H1 (cell line): Measurements from ENCODE around the gene REPS1. TPM values are rescaled to one million over a fixed set of nuclear protein-coding genes. Genes with fewer than 3 reads are reported as not detected.

Experiments used
- CHD1 ChIP-seq: IDR thresholded peaks from 2 replicates; pipeline ENCODE4 v1.6.1; 2012; ENCODE audit warnings: low read depth, low read length, improper control_type of control experiment
- JUN ChIP-seq: IDR thresholded peaks from 2 replicates; pipeline ENCODE4 v1.6.1; 2011; ENCODE audit warnings: low read depth, mild to moderate bottlenecking, improper control_type of control experiment, low read length
- MAFK ChIP-seq: IDR thresholded peaks from 2 replicates; pipeline ENCODE4 v1.6.1; 2012; ENCODE audit warnings: low read depth, mild to moderate bottlenecking, improper control_type of control experiment, low read length
- POLR2A ChIP-seq, 2 experiments: IDR thresholded peaks; 1 replicate in 1 of 2; 2 replicates in 1 of 2; pipeline ENCODE4 v1.6.1; 2011; ENCODE audit warnings: low read depth in 2 of 2, low read length in 2 of 2, mild to moderate bottlenecking in 2 of 2; ENCODE audit errors: control extremely low read depth in 1 of 2
- RXRA ChIP-seq: IDR thresholded peaks from 2 replicates; pipeline ENCODE4 v1.6.1; 2011; ENCODE audit warnings: low read depth, mild to moderate bottlenecking, low read length, moderate library complexity; ENCODE audit not compliant: insufficient read depth
- TEAD4 ChIP-seq: IDR thresholded peaks from 2 replicates; pipeline ENCODE4 v1.6.1; 2012; ENCODE audit warnings: low read depth, low read length, inconsistent platforms, mixed read lengths
- polyA plus RNA-seq, 7 experiments: library from polyadenylated mRNA; depleted of rRNA in 3 of 7; stranded (reverse) in 5 of 7; unstranded in 2 of 7; fragments of >200 nt in 5 of 7; fragments of 200-250 nt in 2 of 7; gene quantifications; 1 replicate in 5 of 7; 2 replicates in 1 of 7; 4 replicates in 1 of 7; pipeline versions ENCODE4 v1.2.1 to v1.2.3, GENCODE V29; 2011 to 2013; ENCODE audit warnings: missing spikeins in 2 of 7, mixed read lengths in 2 of 7
- total RNA-seq: library from RNA; stranded (reverse); fragmentation: NEBNext Ultra II Directional; extraction: Animal tissue kit (Norgen Biotek cat#: 25700); gene quantifications from 2 replicates; pipeline ENCODE4 v1.2.1, GENCODE V29; 2021
- TF ChIP-seq, protein P1 (sequence below), 3 experiments: IDR thresholded peaks; 1 replicate in 2 of 3; 2 replicates in 1 of 3; pipeline versions ENCODE4 v1.5.1 to v1.6.1; 2011; ENCODE audit warnings: low read length in 3 of 3, mild to moderate bottlenecking in 3 of 3, inconsistent platforms in 2 of 3, low read depth in 1 of 3, moderate library complexity in 1 of 3; ENCODE audit not compliant: insufficient read depth in 1 of 3; ENCODE audit errors: control extremely low read depth in 1 of 3

REPS1 gene
- total and polyA plus RNA-seq, 2 of the 8 experiments (the other 6 are each of a cell fraction or from before 2014, with no cell fraction given), result 52.1 to 68.9 TPM

DNA sequence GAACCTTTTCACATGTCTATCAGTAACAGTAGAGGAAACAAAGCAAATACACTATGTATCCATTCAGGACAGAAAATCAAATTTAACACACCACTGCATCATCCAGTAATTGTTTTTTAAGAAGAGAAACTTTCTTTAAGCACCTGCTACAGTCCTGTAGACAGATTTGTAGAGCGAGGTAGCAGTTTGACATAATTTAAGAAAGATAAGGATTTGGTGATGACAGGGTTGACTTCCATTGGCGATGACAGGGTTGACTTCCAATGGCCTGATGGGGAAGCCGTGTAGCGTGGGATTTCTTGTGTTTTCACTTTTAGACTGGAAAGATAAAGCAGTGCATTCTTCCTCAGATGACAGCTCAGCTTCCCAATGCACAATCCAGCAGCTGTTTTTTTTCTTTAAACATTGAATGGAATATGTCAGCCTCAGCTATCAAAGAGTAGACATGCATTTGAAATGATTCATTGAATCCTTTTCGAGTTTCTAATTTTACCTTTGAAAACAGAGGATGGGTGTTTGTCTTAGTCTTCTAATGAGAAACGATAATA is 123.6 kb downstream of the REPS1 start (continued):
- TF ChIP-seq MAFK, result no peak
- TF ChIP-seq, protein P1, sequence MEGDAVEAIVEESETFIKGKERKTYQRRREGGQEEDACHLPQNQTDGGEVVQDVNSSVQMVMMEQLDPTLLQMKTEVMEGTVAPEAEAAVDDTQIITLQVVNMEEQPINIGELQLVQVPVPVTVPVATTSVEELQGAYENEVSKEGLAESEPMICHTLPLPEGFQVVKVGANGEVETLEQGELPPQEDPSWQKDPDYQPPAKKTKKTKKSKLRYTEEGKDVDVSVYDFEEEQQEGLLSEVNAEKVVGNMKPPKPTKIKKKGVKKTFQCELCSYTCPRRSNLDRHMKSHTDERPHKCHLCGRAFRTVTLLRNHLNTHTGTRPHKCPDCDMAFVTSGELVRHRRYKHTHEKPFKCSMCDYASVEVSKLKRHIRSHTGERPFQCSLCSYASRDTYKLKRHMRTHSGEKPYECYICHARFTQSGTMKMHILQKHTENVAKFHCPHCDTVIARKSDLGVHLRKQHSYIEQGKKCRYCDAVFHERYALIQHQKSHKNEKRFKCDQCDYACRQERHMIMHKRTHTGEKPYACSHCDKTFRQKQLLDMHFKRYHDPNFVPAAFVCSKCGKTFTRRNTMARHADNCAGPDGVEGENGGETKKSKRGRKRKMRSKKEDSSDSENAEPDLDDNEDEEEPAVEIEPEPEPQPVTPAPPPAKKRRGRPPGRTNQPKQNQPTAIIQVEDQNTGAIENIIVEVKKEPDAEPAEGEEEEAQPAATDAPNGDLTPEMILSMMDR (IDR thresholded peaks at IDR 0.05; ENCODE audit: control extremely low read depth in 1 of 3, insufficient read depth in 1 of 3, low read depth in 1 of 3, low read length in 3 of 3), result no peak
- TF ChIP-seq TEAD4, result no peak
- TF ChIP-seq RXRA, result no peak
- TF ChIP-seq POLR2A (IDR thresholded peaks at IDR 0.05; ENCODE audit: control extremely low read depth in 1 of 2, low read depth in 2 of 2, low read length in 2 of 2), result no peak
- no peak for TF ChIP-seq CHD1
- no peak for TF ChIP-seq JUN
